ENCODE data around the gene EPB41L1.
A peak's percentile ranks its signal among the peaks of the same experiment; 100 is the strongest.
"Not testable (repeated sequence)": the region's sequence is repeated elsewhere in the genome, so short reads cannot be mapped to it uniquely, and the experiment has no call there.

The EPB41L1 gene

GRCh38 chr20:36126836-36127527 is 27.6 kb upstream of the EPB41L1 start:
- DNase-seq: no peak

GRCh38 chr20:36128463-36129159 is 25.9 kb upstream of the EPB41L1 start:
- no peak for DNase-seq

GRCh38 chr20:36129160-36129543 is 25.4 kb upstream of the EPB41L1 start:
- DNase-seq: no peak

- DNase-seq: no peak
Observed at GRCh38 chr20:36130390-36130789, 24.1 kb upstream of the EPB41L1 start.

GRCh38 chr20:36132802-36133211 is 21.7 kb upstream of the EPB41L1 start:
- no peak for DNase-seq

- DNase-seq: no peak
Observed at GRCh38 chr20:36133821-36134220, 20.7 kb upstream of the EPB41L1 start.

GRCh38 chr20:36135159-36135558 is 19.4 kb upstream of the EPB41L1 start:
- DNase-seq: no peak

GRCh38 chr20:36135821-36136220 is 18.7 kb upstream of the EPB41L1 start:
- DNase-seq: no peak

- not testable (repeated sequence) for DNase-seq
Observed at GRCh38 chr20:36137313-36137712, 17.2 kb upstream of the EPB41L1 start.

- DNase-seq: peak in 1 of 3 experiments; percentile 13
Observed at GRCh38 chr20:36141310-36141709, 13.2 kb upstream of the EPB41L1 start.

- DNase-seq: peak in 1 of 3 experiments; percentile 22
Observed at GRCh38 chr20:36144336-36144735, 10.2 kb upstream of the EPB41L1 start.

- DNase-seq: no peak
Observed at GRCh38 chr20:36145877-36146707, 8.4 kb upstream of the EPB41L1 start.

GRCh38 chr20:36147690-36148089 is 6.8 kb upstream of the EPB41L1 start:
- DNase-seq: peak in 1 of 3 experiments; percentile 9

- no peak for DNase-seq
Observed at GRCh38 chr20:36148439-36148838, 6.1 kb upstream of the EPB41L1 start.

- no peak for DNase-seq
Observed at GRCh38 chr20:36149012-36149411, 5.5 kb upstream of the EPB41L1 start.

GRCh38 chr20:36149469-36149868 is 5.1 kb upstream of the EPB41L1 start:
- no peak for DNase-seq

- DNase-seq: no peak
Observed at GRCh38 chr20:36150489-36150846, 4.1 kb upstream of the EPB41L1 start.

- no peak for DNase-seq
Observed at GRCh38 chr20:36150847-36151539, 3.5 kb upstream of the EPB41L1 start.

- DNase-seq: no peak
Observed at GRCh38 chr20:36152261-36152660, 2.3 kb upstream of the EPB41L1 start.

GRCh38 chr20:36153204-36153603 is 1.3 kb upstream of the EPB41L1 start:
- no peak for DNase-seq

- peak; percentile 65 to 88 (median 82) for DNase-seq
Observed at GRCh38 chr20:36153736-36154699, 522 bp upstream of the EPB41L1 start.

- DNase-seq: no peak
Observed at GRCh38 chr20:36155629-36155971, 1.1 kb downstream of the EPB41L1 start.

Data from NCI-H1417 (cell line).